Neuronal stem cell (in vitro differentiated cells): ENCODE data around the gene UQCRQ.
A peak's percentile ranks its signal among the peaks of the same experiment; 100 is the strongest.

ENCODE experiments used
- DNase-seq: peaks from one replicate; pipeline ENCODE4 v3.0.0-alpha.2; 2013; ENCODE audit warnings: low spot score
- H2AFZ ChIP-seq: one replicate; pipeline ENCODE4 v1.6.1; 2013; ENCODE audit warnings: mild to moderate bottlenecking, low read length, inconsistent platforms
- H2AK5ac ChIP-seq: 2 replicates; pipeline ENCODE4 v1.6.1; 2013; ENCODE audit warnings: low read depth, mild to moderate bottlenecking, inconsistent platforms, low read length, moderate library complexity, mixed read lengths
- H2BK120ac ChIP-seq: 2 replicates; pipeline ENCODE4 v1.6.1; 2013; ENCODE audit warnings: low read depth, mild to moderate bottlenecking, inconsistent platforms, low read length, moderate library complexity, mixed read lengths
- H2BK12ac ChIP-seq: one replicate; pipeline ENCODE4 v1.6.1; 2013; ENCODE audit warnings: low read length, inconsistent platforms
- H2BK15ac ChIP-seq: 2 replicates; pipeline ENCODE4 v1.6.1; 2013; ENCODE audit warnings: mild to moderate bottlenecking, low read length, inconsistent platforms, mixed read lengths
- H2BK5ac ChIP-seq: one replicate; pipeline ENCODE4 v1.6.1; 2013; ENCODE audit warnings: inconsistent platforms, mild to moderate bottlenecking, low read length, moderate library complexity
- H3K14ac ChIP-seq: one replicate; pipeline ENCODE4 v1.6.1; 2013; ENCODE audit warnings: low read length, inconsistent platforms
- H3K18ac ChIP-seq: 2 replicates; pipeline ENCODE4 v1.6.1; 2013; ENCODE audit warnings: low read length, inconsistent platforms
- H3K23ac ChIP-seq: 2 replicates; pipeline ENCODE4 v1.6.1; 2013; ENCODE audit warnings: low read depth, mild to moderate bottlenecking, mixed read lengths, low read length, inconsistent platforms; ENCODE audit not compliant: poor library complexity
- H3K27ac ChIP-seq: replicated peaks from 3 replicates; pipeline ENCODE4 v1.5.1; 2013; ENCODE audit warnings: low read length, inconsistent platforms
- H3K27me3 ChIP-seq, 3 experiments: 2 replicates each; pipeline ENCODE4 v1.6.1; 2013; ENCODE audit warnings: low read length in 3 of 3, mild to moderate bottlenecking in 2 of 3, inconsistent platforms in 1 of 3, low read depth in 1 of 3, mixed read lengths in 1 of 3, moderate library complexity in 1 of 3; ENCODE audit not compliant: control insufficient read depth in 3 of 3, insufficient read depth in 3 of 3
- H3K36me3 ChIP-seq, 2 donors: replicated peaks in 1 of 2; 2 replicates each; pipeline ENCODE4 v1.6.1; 2013; ENCODE audit warnings: low read length in 2 of 2; ENCODE audit not compliant: control insufficient read depth in 2 of 2, insufficient read depth in 2 of 2
- H3K4ac ChIP-seq: 2 replicates; pipeline ENCODE4 v1.6.1; 2013; ENCODE audit warnings: inconsistent platforms, mild to moderate bottlenecking, low read length, moderate library complexity
- H3K4me1 ChIP-seq, 2 donors: 1 replicate in 1 of 2; 2 replicates in 1 of 2; pipeline ENCODE4 v1.6.1; 2013; ENCODE audit warnings: low read length in 2 of 2, low read depth in 1 of 2; ENCODE audit not compliant: control insufficient read depth in 2 of 2, insufficient read depth in 1 of 2
- H3K4me2 ChIP-seq: one replicate; pipeline ENCODE4 v1.6.1; 2013; ENCODE audit warnings: mild to moderate bottlenecking, low read length, inconsistent platforms; ENCODE audit not compliant: insufficient read depth, poor library complexity, severe bottlenecking
- H3K4me3 ChIP-seq, 2 donors: 2 replicates each; pipeline ENCODE4 v1.5.1; 2013; ENCODE audit warnings: low read length in 2 of 2, mild to moderate bottlenecking in 2 of 2, inconsistent platforms in 1 of 2, moderate library complexity in 1 of 2
- H3K79me1 ChIP-seq: one replicate; pipeline ENCODE4 v1.6.1; 2013; ENCODE audit warnings: low read depth, mild to moderate bottlenecking, inconsistent platforms, low read length, moderate library complexity
- H3K9ac ChIP-seq: one replicate; pipeline ENCODE4 v1.6.1; 2013; ENCODE audit warnings: mild to moderate bottlenecking, low read depth, low read length, inconsistent platforms; ENCODE audit not compliant: poor library complexity
- H3K9me3 ChIP-seq, 2 donors: replicated peaks in 1 of 2; 2 replicates each; pipeline versions ENCODE3 to v1.6.1; 2013; ENCODE audit warnings: low read length in 2 of 2, mild to moderate bottlenecking in 2 of 2, inconsistent platforms in 1 of 2, low read depth in 1 of 2, mixed read lengths in 1 of 2, moderate library complexity in 1 of 2; ENCODE audit not compliant: control insufficient read depth in 2 of 2, insufficient read depth in 1 of 2
- H4K8ac ChIP-seq: one replicate; pipeline ENCODE4 v1.6.1; 2013; ENCODE audit warnings: low read depth, mild to moderate bottlenecking, inconsistent platforms, low read length, moderate library complexity
- H4K91ac ChIP-seq: one replicate; pipeline ENCODE4 v1.6.1; 2013; ENCODE audit warnings: low read length, low read depth, mild to moderate bottlenecking, inconsistent platforms; ENCODE audit not compliant: poor library complexity
- WGBS, 2 donors: extraction: QIAGEN DNeasy Blood & Tissue Kit; methylation state at CpG; one replicate each; pipeline ENCODE4 v1.1.7; 2013; ENCODE audit warnings: missing lambda C conversion rate in 2 of 2, mixed read lengths in 1 of 2; ENCODE audit not compliant: insufficient read length in 2 of 2, insufficient replicate concordance in 1 of 2; ENCODE audit errors: extremely low coverage in 2 of 2; 5-methylcytosine and 5-hydroxymethylcytosine counted together

UQCRQ gene

DNA sequence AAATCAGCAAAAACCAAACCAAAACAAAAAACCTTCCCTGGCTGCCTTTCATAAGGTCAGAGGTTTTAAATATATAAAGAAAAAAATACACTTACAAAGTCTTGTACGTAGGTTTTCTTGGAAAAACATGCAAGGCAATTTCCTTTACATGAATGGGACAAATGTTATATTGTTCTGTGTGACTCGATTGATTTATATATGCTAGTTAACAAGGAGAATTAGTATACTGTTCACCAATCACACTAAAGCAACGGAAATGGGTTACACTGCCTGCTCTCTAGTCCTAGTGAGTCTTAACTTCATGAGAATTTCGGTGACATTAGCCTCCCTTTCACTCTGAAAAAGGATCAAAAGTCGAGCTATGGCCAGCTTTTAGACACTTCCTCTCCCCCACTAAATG is 5.7 kb upstream of the UQCRQ start:
- no peak for DNase-seq

DNA sequence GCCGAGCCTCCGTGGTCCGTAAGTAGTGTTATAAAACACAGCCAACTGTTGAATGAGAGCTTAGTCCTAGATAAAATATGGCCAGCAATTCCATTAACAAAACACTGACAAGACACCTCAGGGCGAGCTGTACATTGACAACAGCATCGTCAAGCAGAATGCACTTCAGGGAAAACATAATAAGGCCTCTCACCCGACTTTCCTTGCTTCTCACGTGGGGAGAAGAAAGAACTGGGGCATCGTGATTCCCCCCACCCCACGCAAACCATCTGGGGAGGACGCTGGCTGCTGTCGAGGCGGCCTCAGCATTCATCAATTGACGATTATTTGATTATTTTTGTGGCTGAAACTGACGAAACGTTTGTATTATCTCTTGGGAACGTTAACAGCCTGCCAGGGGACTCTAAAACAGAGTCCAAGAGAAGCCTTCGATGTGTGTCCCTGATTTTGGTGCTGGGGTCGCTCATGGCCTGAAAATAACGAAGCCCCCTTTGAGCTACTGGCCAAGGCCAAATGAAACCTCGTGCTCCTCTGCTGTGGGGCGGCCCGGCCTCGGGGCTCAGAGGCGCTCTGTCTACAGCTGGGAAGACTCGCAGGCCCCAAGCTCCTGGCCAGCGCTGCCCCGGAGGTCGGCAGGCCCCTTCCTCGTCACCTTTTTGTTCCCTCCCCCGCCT is 637 bp upstream of the UQCRQ start:
- Histone ChIP-seq H2BK12ac (no peak overlapping the region), H3K23ac (peak overlapping the region; percentile 96), H3K4me2 (peak overlapping the region; percentile 50), H2BK120ac (no peak overlapping the region), H3K4me1 (peaks cover 7 to 9% of the 10 kb centered on the region in 2 donors), H2BK15ac (no peak overlapping the region), H3K18ac (peak overlapping the region; percentile 92), H2BK5ac (peak overlapping the region; percentile 59), H3K4ac (peak overlapping the region; percentile 30), H3K4me3 (peak overlapping the region; percentile 31 to 88), H2AFZ (peak overlapping the region; percentile 88), H3K79me1 (peaks cover 4% of the 10 kb centered on the region), H3K27ac (peak overlapping the region; percentile 88), H4K91ac (no peak overlapping the region), H3K36me3 (peaks cover 11 to 36% of the 10 kb centered on the region in 2 donors), H4K8ac (peak overlapping the region; percentile 74), H3K27me3 (peaks cover 0 to 3% (median 0%) of the 10 kb centered on the region in 3 experiments), H3K9me3 (no peaks in the 10 kb centered on the region), H3K14ac (no peak overlapping the region), H3K9ac (peak overlapping the region; percentile 53), H2AK5ac (peak overlapping the region; percentile 47)
- WGBS, 2 donors = no CpG with 5 or more reads among the region's 30 CpGs
- DNase-seq = peak; percentile 2

More for the DNA sequence above, 5.7 kb upstream of the UQCRQ start:
- no CpG with 5 or more reads among the region's 5 CpGs for WGBS, 2 donors
- H2AFZ ChIP-seq = no peak overlapping the region
- no peak overlapping the region for H3K4ac ChIP-seq
- H2BK5ac ChIP-seq = no peak overlapping the region
- no peaks in the 10 kb centered on the region for H3K9me3 ChIP-seq
- H3K27me3 ChIP-seq = peaks cover 0 to 3% (median 0%) of the 10 kb centered on the region in 3 experiments
- H2BK12ac ChIP-seq = no peak overlapping the region
- H4K91ac ChIP-seq = no peak overlapping the region
- H3K18ac ChIP-seq = no peak overlapping the region
- H3K9ac ChIP-seq = no peak overlapping the region
- H4K8ac ChIP-seq = no peak overlapping the region
- no peak overlapping the region for H3K23ac ChIP-seq
- no peaks in the 10 kb centered on the region for H3K79me1 ChIP-seq
- H3K27ac ChIP-seq = no peak overlapping the region
- H2BK120ac ChIP-seq = no peak overlapping the region
- no peak overlapping the region for H3K14ac ChIP-seq
- no peak overlapping the region for H3K4me3 ChIP-seq
- no peak overlapping the region for H3K4me2 ChIP-seq
- no peak overlapping the region for H2BK15ac ChIP-seq
- no peak overlapping the region for H2AK5ac ChIP-seq
- H3K36me3 ChIP-seq = no peaks in the 10 kb centered on the region
- H3K4me1 ChIP-seq = peaks cover 2 to 4% of the 10 kb centered on the region in 2 donors

DNA sequence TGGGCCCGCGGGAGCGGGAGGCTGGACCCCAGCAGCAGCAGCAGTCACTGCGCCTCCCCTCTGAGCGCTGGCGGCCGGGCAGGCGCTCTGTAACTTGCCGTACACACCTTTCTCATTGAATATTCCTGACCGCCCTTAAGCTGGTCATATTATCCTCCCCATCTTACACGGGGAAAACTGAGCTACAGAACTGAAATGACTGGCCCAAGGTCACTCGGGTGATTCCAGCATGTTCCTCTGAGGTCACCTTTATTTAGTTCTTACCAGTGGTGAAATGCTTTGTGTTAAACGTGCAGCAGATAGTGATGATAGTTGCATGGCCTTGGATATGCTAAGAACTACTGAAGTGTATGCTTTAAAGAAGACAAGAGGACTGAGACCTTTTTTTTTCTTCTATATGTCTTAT is 607 bp downstream of the UQCRQ start:
- no peak overlapping the region for H4K8ac ChIP-seq
- H3K4me1 ChIP-seq = peaks cover 7 to 9% of the 10 kb centered on the region in 2 donors
- H3K14ac ChIP-seq = no peak overlapping the region
- H3K9me3 ChIP-seq = no peaks in the 10 kb centered on the region
- peak overlapping the region; percentile 88 for H2AFZ ChIP-seq
- no peak for DNase-seq
- WGBS, 2 donors = no CpG with 5 or more reads among the region's 13 CpGs
- H3K36me3 ChIP-seq = peaks cover 11 to 48% of the 10 kb centered on the region in 2 donors
- no peak overlapping the region for H2BK15ac ChIP-seq
- peak overlapping the region; percentile 96 for H3K9ac ChIP-seq
- peak overlapping the region; percentile 96 for H3K23ac ChIP-seq
- peak overlapping the region; percentile 74 for H3K4me2 ChIP-seq
- no peak overlapping the region for H2AK5ac ChIP-seq
- H2BK12ac ChIP-seq = no peak overlapping the region
- no peak overlapping the region for H3K27ac ChIP-seq
- no peak overlapping the region for H3K4ac ChIP-seq
- no peak overlapping the region for H3K18ac ChIP-seq
- H3K79me1 ChIP-seq = peaks cover 4% of the 10 kb centered on the region
- no peak overlapping the region for H4K91ac ChIP-seq
- no peak overlapping the region for H2BK5ac ChIP-seq
- peak overlapping the region; percentile 88 to 95 for H3K4me3 ChIP-seq
- no peaks in the 10 kb centered on the region for H3K27me3 ChIP-seq
- H2BK120ac ChIP-seq = no peak overlapping the region

DNA sequence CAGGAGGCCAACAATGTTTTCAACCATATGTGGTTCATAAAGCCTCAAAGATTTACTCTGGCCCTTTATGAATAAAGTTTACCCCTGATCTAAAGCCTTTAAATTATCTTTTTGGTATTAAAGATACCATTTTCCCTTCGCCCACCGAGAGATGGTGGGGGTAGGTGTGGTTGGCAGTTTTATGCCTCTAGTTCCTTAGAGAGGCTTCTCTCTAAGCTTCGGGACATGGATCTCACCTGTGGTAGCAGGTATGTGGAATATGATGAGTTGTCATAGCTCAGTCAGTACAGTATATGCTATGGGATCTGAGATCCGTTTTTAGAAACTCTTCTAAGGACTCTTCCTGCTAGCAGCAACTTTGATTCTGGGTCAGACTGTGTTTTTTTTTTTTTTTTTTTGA is 2.3 kb downstream of the UQCRQ start:
- no peak for DNase-seq
- H3K27ac ChIP-seq = no peak overlapping the region
- peaks cover 4% of the 10 kb centered on the region for H3K79me1 ChIP-seq
- no peak overlapping the region for H3K14ac ChIP-seq
- no peak overlapping the region for H3K9ac ChIP-seq
- H4K8ac ChIP-seq = no peak overlapping the region
- no peak overlapping the region for H3K18ac ChIP-seq
- H3K4me1 ChIP-seq = peaks cover 7 to 9% of the 10 kb centered on the region in 2 donors
- no peak overlapping the region for H3K23ac ChIP-seq
- WGBS, 2 donors = no CpG with 5 or more reads among the region's 4 CpGs
- no peak overlapping the region for H2BK120ac ChIP-seq
- H2BK15ac ChIP-seq = no peak overlapping the region
- no peak overlapping the region for H2AK5ac ChIP-seq
- H2BK5ac ChIP-seq = no peak overlapping the region
- no peak overlapping the region for H3K4ac ChIP-seq
- H3K36me3 ChIP-seq = peaks cover 13 to 64% of the 10 kb centered on the region in 2 donors
- H4K91ac ChIP-seq = no peak overlapping the region
- H3K9me3 ChIP-seq = no peaks in the 10 kb centered on the region
- no peak overlapping the region for H2BK12ac ChIP-seq
- no peaks in the 10 kb centered on the region for H3K27me3 ChIP-seq
- H3K4me3 ChIP-seq = no peak overlapping the region
- no peak overlapping the region for H2AFZ ChIP-seq
- H3K4me2 ChIP-seq = no peak overlapping the region
